Upper lobe of left lung (tissue), 4 donors: Measurements from ENCODE around the gene RNASE8.

Experiments
- POLR2AphosphoS5 ChIP-seq, 2 donors: sonication (generic); formaldehyde crosslinking; IDR thresholded peaks; one replicate each; pipeline ENCODE4 v1.5.1; 2017; ENCODE audit warnings: antibody characterized with exemption in 2 of 2
- TF ChIP-seq, protein P1 (sequence below), 6 experiments: fragments of 450-650 bp in 4 of 6; fragments of 200-600 bp in 2 of 6; sonication (generic) in 2 of 6; IDR thresholded peaks; one replicate each; pipeline ENCODE4 v1.5.1; 2016 to 2019; ENCODE audit warnings: antibody characterized with exemption in 6 of 6

DNA sequence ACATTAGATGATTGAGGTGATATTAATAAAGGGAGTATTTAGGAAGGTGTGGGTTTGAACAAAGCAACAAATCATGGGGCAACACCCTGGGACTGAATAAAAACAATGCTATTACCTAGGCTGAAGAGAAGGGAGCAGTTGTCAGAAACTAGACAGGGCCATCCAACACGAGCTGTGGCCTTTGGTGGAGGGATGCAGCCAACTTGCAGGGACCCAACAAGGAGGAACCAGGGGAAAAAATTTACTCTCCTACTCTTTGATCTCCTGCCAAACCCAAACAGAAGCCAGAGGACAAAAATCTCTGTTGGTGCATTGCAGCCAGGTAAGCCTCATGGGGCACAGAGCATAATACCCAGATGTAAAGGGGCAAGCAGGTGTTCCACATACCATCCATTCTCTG is 46.5 kb upstream of the RNASE8 start:
- TF ChIP-seq, protein P1, sequence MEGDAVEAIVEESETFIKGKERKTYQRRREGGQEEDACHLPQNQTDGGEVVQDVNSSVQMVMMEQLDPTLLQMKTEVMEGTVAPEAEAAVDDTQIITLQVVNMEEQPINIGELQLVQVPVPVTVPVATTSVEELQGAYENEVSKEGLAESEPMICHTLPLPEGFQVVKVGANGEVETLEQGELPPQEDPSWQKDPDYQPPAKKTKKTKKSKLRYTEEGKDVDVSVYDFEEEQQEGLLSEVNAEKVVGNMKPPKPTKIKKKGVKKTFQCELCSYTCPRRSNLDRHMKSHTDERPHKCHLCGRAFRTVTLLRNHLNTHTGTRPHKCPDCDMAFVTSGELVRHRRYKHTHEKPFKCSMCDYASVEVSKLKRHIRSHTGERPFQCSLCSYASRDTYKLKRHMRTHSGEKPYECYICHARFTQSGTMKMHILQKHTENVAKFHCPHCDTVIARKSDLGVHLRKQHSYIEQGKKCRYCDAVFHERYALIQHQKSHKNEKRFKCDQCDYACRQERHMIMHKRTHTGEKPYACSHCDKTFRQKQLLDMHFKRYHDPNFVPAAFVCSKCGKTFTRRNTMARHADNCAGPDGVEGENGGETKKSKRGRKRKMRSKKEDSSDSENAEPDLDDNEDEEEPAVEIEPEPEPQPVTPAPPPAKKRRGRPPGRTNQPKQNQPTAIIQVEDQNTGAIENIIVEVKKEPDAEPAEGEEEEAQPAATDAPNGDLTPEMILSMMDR (IDR thresholded peaks at IDR 0.05): no peak
- TF ChIP-seq POLR2AphosphoS5 (IDR thresholded peaks at IDR 0.05): no peak
